Gastroesophageal sphincter (tissue), 3 donors: ENCODE data around the gene ZFHX3.

Experiments
- CTCF ChIP-seq, 4 experiments: fragments of 200-600 bp in 2 of 4; fragments of 450-650 bp in 2 of 4; sonication (generic) in 1 of 4; IDR thresholded peaks; one replicate each; pipeline ENCODE4 v1.5.1; 2017 to 2019; ENCODE audit warnings: antibody characterized with exemption in 4 of 4, mild to moderate bottlenecking in 2 of 4, moderate library complexity in 2 of 4
- EP300 ChIP-seq: sonication (generic); formaldehyde crosslinking; IDR thresholded peaks from one replicate; pipeline ENCODE4 v1.6.1; 2017; ENCODE audit warnings: antibody characterized with exemption, mild to moderate bottlenecking
- POLR2A ChIP-seq, 2 donors: fragments of 450-650 bp; IDR thresholded peaks; one replicate each; pipeline ENCODE4 v1.6.1; 2017; ENCODE audit warnings: antibody characterized with exemption in 2 of 2, mild to moderate bottlenecking in 2 of 2, moderate library complexity in 1 of 2

GRCh38 chr16:73036074-73036826 is 11.7 kb downstream of the ZFHX3 start:
- TF ChIP-seq CTCF (IDR thresholded peaks at IDR 0.05) (no peak), POLR2A (IDR thresholded peaks at IDR 0.05) (no peak), EP300 (no peak)
